Osteoblast (primary cell): ENCODE data around the gene NOD2. TPM values are rescaled to one million over a fixed set of nuclear protein-coding genes. Genes with fewer than 3 reads are reported as not detected.

Experiments used
- DNase-seq: peaks from one replicate; pipeline ENCODE4 v3.0.0; 2011; ENCODE audit warnings: low spot score, mixed read lengths; ENCODE audit not compliant: insufficient read length; ENCODE audit errors: missing footprints
- H2AFZ ChIP-seq: 2 replicates; pipeline ENCODE4 v1.6.0; 2011; ENCODE audit warnings: mild to moderate bottlenecking, low read length
- H3K27ac ChIP-seq: 2 replicates; pipeline ENCODE4 v1.5.1; 2011; ENCODE audit warnings: mild to moderate bottlenecking, low read depth, low read length, moderate library complexity
- H3K27me3 ChIP-seq: 2 replicates; pipeline ENCODE4 v1.6.0; 2012; ENCODE audit warnings: mild to moderate bottlenecking, control low read depth, inconsistent platforms, low read length, moderate library complexity; ENCODE audit not compliant: insufficient read depth
- H3K36me3 ChIP-seq: 2 replicates; pipeline ENCODE4 v1.5.1; 2011; ENCODE audit warnings: mild to moderate bottlenecking, low read length, control low read depth, moderate library complexity; ENCODE audit not compliant: insufficient read depth
- H3K4me1 ChIP-seq: 2 replicates; pipeline ENCODE4 v1.5.1; 2011; ENCODE audit warnings: mild to moderate bottlenecking, low read length, control low read depth, moderate library complexity; ENCODE audit not compliant: insufficient read depth
- H3K4me2 ChIP-seq: 2 replicates; pipeline ENCODE4 v1.6.0; 2011; ENCODE audit warnings: mild to moderate bottlenecking, low read length; ENCODE audit not compliant: insufficient read depth
- H3K4me3 ChIP-seq: fragments of 200-600 bp; sonication (generic); 3 replicates; pipeline ENCODE4 v1.5.1; 2012; ENCODE audit warnings: mild to moderate bottlenecking, low read length, inconsistent platforms; ENCODE audit not compliant: insufficient read depth
- H3K79me2 ChIP-seq: 2 replicates; pipeline ENCODE4 v1.6.0; 2012; ENCODE audit warnings: mild to moderate bottlenecking, low read length, control low read depth, inconsistent platforms; ENCODE audit not compliant: insufficient read depth
- H3K9me3 ChIP-seq: 2 replicates; pipeline ENCODE4 v1.5.1; 2011; ENCODE audit warnings: low read depth, low read length, control low read depth
- H4K20me1 ChIP-seq: 2 replicates; pipeline ENCODE4 v1.6.0; 2012; ENCODE audit warnings: mild to moderate bottlenecking, low read length, control low read depth; ENCODE audit not compliant: insufficient read depth
- CTCF ChIP-seq: IDR thresholded peaks from 2 replicates; pipeline ENCODE4 v1.5.1; 2011; ENCODE audit warnings: mild to moderate bottlenecking, low read depth, low read length, moderate library complexity; ENCODE audit errors: extremely low read depth
- total RNA-seq: library from RNA; depleted of rRNA; stranded (reverse); fragments of >200 nt; gene quantifications from 2 replicates; pipeline ENCODE4 v1.2.3, GENCODE V29; 2012

NOD2 gene
- total RNA-seq, 1 donor, result under 0.01 TPM

- H3K4me2 ChIP-seq, result no peak overlapping the region
- TF ChIP-seq CTCF, result no peak
- peaks cover 31% of the 10 kb centered on the region for H3K36me3 ChIP-seq
These were observed 59.2 kb downstream of the NOD2 start for GRCh38 chr16:50752471-50753235.

GRCh38 chr16:50756473-50756872, 63.1 kb downstream of the NOD2 start:
- Histone ChIP-seq H3K36me3 (peaks cover 20% of the 10 kb centered on the region), H3K4me3 (no peak overlapping the region), H3K79me2 (peaks cover 54% of the 10 kb centered on the region), H3K4me1 (no peaks in the 10 kb centered on the region), H3K4me2 (no peak overlapping the region), H3K27ac (no peak overlapping the region), H3K27me3 (no peaks in the 10 kb centered on the region), H2AFZ (no peak overlapping the region), H4K20me1 (no peaks in the 10 kb centered on the region), H3K9me3 (no peaks in the 10 kb centered on the region)
- no peak for TF ChIP-seq CTCF
- DNase-seq, result no peak

More at GRCh38 chr16:50752471-50753235, 59.2 kb downstream of the NOD2 start:
- peaks cover 43% of the 10 kb centered on the region for H3K79me2 ChIP-seq
- H3K4me1 ChIP-seq, result no peaks in the 10 kb centered on the region
- no peak overlapping the region for H2AFZ ChIP-seq
- no peaks in the 10 kb centered on the region for H3K27me3 ChIP-seq
- no peaks in the 10 kb centered on the region for H4K20me1 ChIP-seq
- no peak overlapping the region for H3K27ac ChIP-seq
- H3K9me3 ChIP-seq, result no peaks in the 10 kb centered on the region
- H3K4me3 ChIP-seq, result no peak overlapping the region
- no peak for DNase-seq

GRCh38 chr16:50761267-50761666, 67.9 kb downstream of the NOD2 start:
- TF ChIP-seq CTCF, result no peak
- no peak overlapping the region for H3K4me2 ChIP-seq
- DNase-seq, result no peak
- H2AFZ ChIP-seq, result no peak overlapping the region
- peaks cover 9% of the 10 kb centered on the region for H3K4me1 ChIP-seq
- H3K9me3 ChIP-seq, result peaks cover 6% of the 10 kb centered on the region
- no peak overlapping the region for H3K4me3 ChIP-seq
- peaks cover 79% of the 10 kb centered on the region for H3K79me2 ChIP-seq
- peaks cover 21% of the 10 kb centered on the region for H3K36me3 ChIP-seq
- H3K27ac ChIP-seq, result no peak overlapping the region
- H4K20me1 ChIP-seq, result peaks cover 5% of the 10 kb centered on the region
- H3K27me3 ChIP-seq, result no peaks in the 10 kb centered on the region

GRCh38 chr16:50762241-50762640, 68.8 kb downstream of the NOD2 start:
- Histone ChIP-seq H3K27ac (no peak overlapping the region), H4K20me1 (peaks cover 5% of the 10 kb centered on the region), H3K4me3 (no peak overlapping the region), H3K27me3 (no peaks in the 10 kb centered on the region), H2AFZ (no peak overlapping the region), H3K9me3 (peaks cover 6% of the 10 kb centered on the region), H3K4me2 (no peak overlapping the region), H3K36me3 (peaks cover 24% of the 10 kb centered on the region), H3K79me2 (peaks cover 77% of the 10 kb centered on the region), H3K4me1 (peaks cover 9% of the 10 kb centered on the region)
- no peak for DNase-seq
- TF ChIP-seq CTCF, result no peak
